HG03095 (cell line): Measurements from ENCODE around the gene CCL28.

Experiments used
- ATAC-seq: cut with Tn5 transposase; IDR thresholded peaks from one replicate; pipeline ENCODE4 v1.9.1; 2021; ENCODE audit warnings: moderate library complexity; ENCODE audit not compliant: unreplicated experiment

Gene CCL28

DNA sequence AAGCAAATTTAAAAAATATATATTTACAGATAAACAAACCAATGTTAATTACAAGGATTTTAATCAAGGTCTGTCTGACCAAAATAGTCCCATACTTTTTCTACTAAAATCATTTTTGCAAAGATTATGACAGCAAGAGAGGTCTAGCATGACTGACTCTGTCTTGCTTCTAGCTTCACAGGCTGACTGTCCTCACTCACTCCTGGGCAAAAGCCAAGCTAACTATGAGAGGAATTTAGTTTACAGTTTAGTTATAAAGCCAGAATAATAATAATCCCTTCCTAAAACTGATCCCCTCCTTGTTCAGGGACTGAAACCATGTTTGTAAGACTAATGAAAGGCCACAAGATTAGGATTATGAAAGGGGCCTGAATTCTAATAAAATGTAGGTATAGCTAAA, 53.5 kb downstream of the CCL28 start:
- ATAC-seq: no peak

- ATAC-seq: no peak
Observed at GRCh38 chr5:43358301-43358700, 53.9 kb downstream of the CCL28 start.

- ATAC-seq: no peak
Observed at GRCh38 chr5:43357878-43358281, 54.3 kb downstream of the CCL28 start.

- no peak for ATAC-seq
Observed at GRCh38 chr5:43357067-43357466, 55.1 kb downstream of the CCL28 start.

DNA sequence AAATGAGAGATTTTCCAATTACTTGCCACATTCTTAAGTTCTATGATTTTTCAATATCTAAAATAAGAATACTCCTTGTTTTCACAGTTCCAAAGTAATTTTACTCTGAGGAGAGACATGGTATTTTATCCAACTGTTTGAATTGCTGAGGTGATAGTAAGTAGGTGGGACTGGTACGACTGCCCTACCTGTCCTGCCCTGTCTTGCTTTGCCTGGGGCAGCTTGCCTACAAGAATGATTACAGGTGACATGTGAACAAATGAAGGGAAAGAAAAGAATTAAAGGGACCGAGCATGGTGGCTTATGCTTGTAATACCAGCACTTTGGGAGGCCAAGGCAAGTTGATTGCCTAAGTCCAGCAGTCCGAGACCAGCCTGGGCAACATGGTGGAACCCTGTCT, 57.4 kb downstream of the CCL28 start:
- no peak for ATAC-seq

GRCh38 chr5:43353668-43354067, 58.5 kb downstream of the CCL28 start:
- no peak for ATAC-seq

GRCh38 chr5:43352915-43353314, 59.3 kb downstream of the CCL28 start:
- no peak for ATAC-seq

DNA sequence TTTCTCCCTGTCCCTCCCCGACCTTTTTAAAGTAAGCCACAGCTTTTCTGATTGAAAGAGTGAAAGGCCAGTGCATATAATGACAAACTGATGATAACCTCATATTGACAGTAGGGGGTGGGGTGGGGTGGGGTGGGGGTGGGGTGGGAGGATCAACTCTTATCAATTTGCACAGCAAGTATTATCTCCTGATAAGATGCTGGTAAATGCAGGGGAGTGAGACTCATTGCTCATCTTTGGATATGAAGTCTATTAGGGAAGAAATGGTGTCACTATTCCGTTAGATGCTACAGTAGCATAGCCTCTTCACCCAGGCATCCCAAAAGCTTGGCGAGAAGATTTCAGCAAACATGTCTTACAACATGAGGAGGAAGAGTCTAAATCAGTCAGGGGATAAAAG, 60.1 kb downstream of the CCL28 start:
- no peak for ATAC-seq

- ATAC-seq: no peak
Observed at GRCh38 chr5:43348861-43349363, 63.3 kb downstream of the CCL28 start.

- ATAC-seq: no peak
Observed at GRCh38 chr5:43348207-43348606, 64.0 kb downstream of the CCL28 start.

DNA sequence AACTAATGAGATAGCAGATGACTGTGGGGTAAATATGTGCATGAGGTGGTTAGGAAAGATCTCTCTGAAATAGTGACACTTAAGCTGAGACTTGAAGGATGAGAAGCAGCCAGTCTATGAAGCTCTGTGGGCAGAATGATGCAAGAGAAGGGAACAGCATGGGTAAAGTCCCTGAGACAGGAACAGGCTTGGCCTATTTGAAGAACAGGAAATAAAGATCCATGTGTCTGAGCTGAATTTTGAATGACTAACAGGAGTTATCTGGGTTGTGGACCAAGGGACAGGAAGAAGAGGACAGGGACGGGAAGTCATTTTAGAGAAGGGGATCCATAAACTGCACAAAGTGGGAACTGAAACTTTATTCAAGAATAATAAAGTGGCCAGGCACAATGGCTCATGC, 73.3 kb downstream of the CCL28 start:
- ATAC-seq: no peak

DNA sequence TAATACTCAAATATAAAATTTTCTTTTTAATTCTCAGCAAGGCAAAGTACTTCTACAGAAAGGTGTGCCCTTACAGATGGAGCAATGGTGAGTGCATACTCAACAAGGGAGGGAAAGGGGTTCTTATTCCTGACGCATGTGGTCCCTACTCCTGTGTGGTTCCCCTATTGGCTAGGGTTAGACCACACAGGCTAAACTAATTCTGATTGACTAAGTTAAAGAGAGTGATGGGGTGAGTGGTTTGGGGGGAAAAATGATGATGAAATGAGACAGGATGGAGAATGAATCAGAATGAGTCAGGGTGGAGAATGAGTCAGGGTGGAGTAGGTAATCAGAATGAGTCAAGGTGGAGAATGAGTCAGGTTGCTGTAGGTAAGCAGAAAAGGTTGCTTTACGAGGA, 76.0 kb downstream of the CCL28 start:
- ATAC-seq: no peak

- ATAC-seq: no peak
Observed at GRCh38 chr5:43335681-43336080, 76.5 kb downstream of the CCL28 start.

- ATAC-seq: no peak
Observed at GRCh38 chr5:43332401-43332800, 79.8 kb downstream of the CCL28 start.
